ENCODE measurements around the gene RNASEL. TPM values are rescaled to one million over a fixed set of nuclear protein-coding genes. Genes with fewer than 3 reads are reported as not detected.

RNASEL gene
- total RNA-seq, 1 experiment from 2014 or later: 7.0 TPM

GRCh38 chr1:182600745-182601415, 11.8 kb upstream of the RNASEL start:
- no peak overlapping the region for H3K4me3 Mint-ChIP-seq (ENCODE audit: low read depth, unreplicated experiment)
- intact Hi-C loops (cut with micrococcal nuclease; ENCODE audit: unreplicated experiment): loop anchor here (1.0 kb wide), 1 partner anchor 183 kb away; no protein-coding TSS in a partner anchor
- H3K36me3 Mint-ChIP-seq (ENCODE audit: insufficient read depth, unreplicated experiment): peaks cover 15% of the 10 kb centered on the region
- no peak for DNase-seq
- H3K27me3 Mint-ChIP-seq (ENCODE audit: unreplicated experiment): peaks cover 20% of the 10 kb centered on the region
- CTCF ChIA-PET: interaction anchor here (0.7 to 14.5 kb wide), 6 partner anchors 8 to 184 kb away, joined by 3 to 226 read pairs (median 4); partner anchors contain the start of gene RGS8
- H3K9me3 Mint-ChIP-seq (ENCODE audit: low read depth, unreplicated experiment): no peaks in the 10 kb centered on the region
- H3K4me1 Mint-ChIP-seq (ENCODE audit: low read depth, unreplicated experiment): no peaks in the 10 kb centered on the region
- no TSS peak for BruUV-seq (replicated peaks)
- H3K27ac Mint-ChIP-seq (ENCODE audit: unreplicated experiment): no peak overlapping the region
- no peak for TF ChIP-seq CTCF (IDR thresholded peaks at IDR 0.05; ENCODE audit: unreplicated experiment)

- BruUV-seq (replicated peaks): no TSS peak
- intact Hi-C loops (cut with micrococcal nuclease; ENCODE audit: unreplicated experiment): no loop called here
- Mint-ChIP-seq H3K36me3 (ENCODE audit: insufficient read depth, unreplicated experiment) (peaks cover 15% of the 10 kb centered on the region), H3K4me1 (ENCODE audit: low read depth, unreplicated experiment) (no peaks in the 10 kb centered on the region), H3K27ac (ENCODE audit: unreplicated experiment) (no peak overlapping the region), H3K4me3 (ENCODE audit: low read depth, unreplicated experiment) (no peak overlapping the region), H3K9me3 (ENCODE audit: low read depth, unreplicated experiment) (no peaks in the 10 kb centered on the region), H3K27me3 (ENCODE audit: unreplicated experiment) (peaks cover 21% of the 10 kb centered on the region)
- CTCF ChIA-PET: interaction anchor here (14.5 kb wide), 1 partner anchor 184 kb away, joined by 226 read pairs; no protein-coding TSS in a partner anchor
- TF ChIP-seq CTCF (IDR thresholded peaks at IDR 0.05; ENCODE audit: unreplicated experiment): no peak
- no peak for DNase-seq
Measured at GRCh38 chr1:182600036-182600713, 11.1 kb upstream of the RNASEL start.

- intact Hi-C loops (cut with micrococcal nuclease; ENCODE audit: unreplicated experiment): no loop called here
- CTCF ChIA-PET: interaction anchor here (14.5 kb wide), 1 partner anchor 185 kb away, joined by 226 read pairs; no protein-coding TSS in a partner anchor
- Mint-ChIP-seq H3K36me3 (ENCODE audit: insufficient read depth, unreplicated experiment) (peaks cover 13% of the 10 kb centered on the region), H3K9me3 (ENCODE audit: low read depth, unreplicated experiment) (no peaks in the 10 kb centered on the region), H3K4me3 (ENCODE audit: low read depth, unreplicated experiment) (no peak overlapping the region), H3K4me1 (ENCODE audit: low read depth, unreplicated experiment) (no peaks in the 10 kb centered on the region), H3K27me3 (ENCODE audit: unreplicated experiment) (peaks cover 21% of the 10 kb centered on the region), H3K27ac (ENCODE audit: unreplicated experiment) (no peak overlapping the region)
- BruUV-seq (replicated peaks): no TSS peak
- peak; percentile 49 for TF ChIP-seq CTCF (IDR thresholded peaks at IDR 0.05; ENCODE audit: unreplicated experiment)
- peak; percentile 31 for DNase-seq
Measured at GRCh38 chr1:182599339-182599738, 10.3 kb upstream of the RNASEL start.

GRCh38 chr1:182598296-182598695, 9.2 kb upstream of the RNASEL start:
- peaks cover 3% of the 10 kb centered on the region for H3K36me3 Mint-ChIP-seq (ENCODE audit: insufficient read depth, unreplicated experiment)
- BruUV-seq (replicated peaks): no TSS peak
- H3K9me3 Mint-ChIP-seq (ENCODE audit: low read depth, unreplicated experiment): no peaks in the 10 kb centered on the region
- no peak overlapping the region for H3K27ac Mint-ChIP-seq (ENCODE audit: unreplicated experiment)
- no peak overlapping the region for H3K4me3 Mint-ChIP-seq (ENCODE audit: low read depth, unreplicated experiment)
- no peak for DNase-seq
- TF ChIP-seq CTCF (IDR thresholded peaks at IDR 0.05; ENCODE audit: unreplicated experiment): no peak
- peaks cover 29% of the 10 kb centered on the region for H3K27me3 Mint-ChIP-seq (ENCODE audit: unreplicated experiment)
- intact Hi-C loops (cut with micrococcal nuclease; ENCODE audit: unreplicated experiment): no loop called here
- no peaks in the 10 kb centered on the region for H3K4me1 Mint-ChIP-seq (ENCODE audit: low read depth, unreplicated experiment)
- CTCF ChIA-PET: interaction anchor here (0.6 to 14.5 kb wide), 2 partner anchors 16 to 186 kb away, joined by 3 to 226 read pairs; no protein-coding TSS in a partner anchor
